ENCODE data around the gene ZFAND3. TPM values are rescaled to one million over a fixed set of nuclear protein-coding genes. Genes with fewer than 3 reads are reported as not detected.

Gene ZFAND3
- polyA plus RNA-seq, 4 donors: 35.9 to 80.4 (median 40.9) TPM

- WGBS, 3 donors: 90 to 92% (median 91%) methylated on average over 9 of the region's 9 CpGs
- no peak overlapping the region for H3K27ac ChIP-seq (ENCODE audit: low read depth in 1 of 3, low read length in 2 of 3)
- no peak for DNase-seq
These were observed 371.9 kb downstream of the ZFAND3 start for GRCh38 chr6:38191418-38191817.

GRCh38 chr6:38192011-38192410 is 372.5 kb downstream of the ZFAND3 start:
- DNase-seq (no peak), FAIRE-seq (no peak)
- Histone ChIP-seq H3K27ac (ENCODE audit: low read depth in 1 of 3, low read length in 2 of 3) (no peak overlapping the region), H3K27me3 (ENCODE audit: control insufficient read depth in 3 of 3, insufficient read depth in 3 of 3, low read length in 3 of 3) (no peaks in the 10 kb centered on the region), H3K36me3 (ENCODE audit: control insufficient read depth in 3 of 3, insufficient read depth in 2 of 3, low read depth in 1 of 3, low read length in 3 of 3) (peaks cover 0 to 17% (median 0%) of the 10 kb centered on the region in 3 donors), H3K9me3 (ENCODE audit: control insufficient read depth in 2 of 2, insufficient read depth in 1 of 2, low read depth in 1 of 2, low read length in 1 of 2) (no peaks in the 10 kb centered on the region), H3K4me3 (ENCODE audit: low read depth in 1 of 3, low read length in 3 of 3) (no peak overlapping the region), H3K4me1 (ENCODE audit: control insufficient read depth in 3 of 3, insufficient read depth in 2 of 3, low read depth in 1 of 3, low read length in 2 of 3) (peaks cover 0 to 5% (median 0%) of the 10 kb centered on the region in 3 donors)
- 86 to 94% (median 86%) methylated on average over 9 of the region's 9 CpGs for WGBS, 3 donors

More at GRCh38 chr6:38191418-38191817, 371.9 kb downstream of the ZFAND3 start:
- no peaks in the 10 kb centered on the region for H3K9me3 ChIP-seq (ENCODE audit: control insufficient read depth in 2 of 2, insufficient read depth in 1 of 2, low read depth in 1 of 2, low read length in 1 of 2)
- peaks cover 0 to 17% (median 0%) of the 10 kb centered on the region in 3 donors for H3K36me3 ChIP-seq (ENCODE audit: control insufficient read depth in 3 of 3, insufficient read depth in 2 of 3, low read depth in 1 of 3, low read length in 3 of 3)
- peaks cover 0 to 5% (median 0%) of the 10 kb centered on the region in 3 donors for H3K4me1 ChIP-seq (ENCODE audit: control insufficient read depth in 3 of 3, insufficient read depth in 2 of 3, low read depth in 1 of 3, low read length in 2 of 3)
- H3K27me3 ChIP-seq (ENCODE audit: control insufficient read depth in 3 of 3, insufficient read depth in 3 of 3, low read length in 3 of 3): no peaks in the 10 kb centered on the region
- no peak for FAIRE-seq
- H3K4me3 ChIP-seq (ENCODE audit: low read depth in 1 of 3, low read length in 3 of 3): no peak overlapping the region

GRCh38 chr6:38192487-38192886 is 373.0 kb downstream of the ZFAND3 start:
- WGBS, 3 donors: 81 to 93% (median 91%) methylated on average over 5 of the region's 5 CpGs
- DNase-seq: no peak
- no peaks in the 10 kb centered on the region for H3K27me3 ChIP-seq (ENCODE audit: control insufficient read depth in 3 of 3, insufficient read depth in 3 of 3, low read length in 3 of 3)
- no peak overlapping the region for H3K4me3 ChIP-seq (ENCODE audit: low read depth in 1 of 3, low read length in 3 of 3)
- no peaks in the 10 kb centered on the region for H3K9me3 ChIP-seq (ENCODE audit: control insufficient read depth in 2 of 2, insufficient read depth in 1 of 2, low read depth in 1 of 2, low read length in 1 of 2)
- peaks cover 0 to 5% (median 0%) of the 10 kb centered on the region in 3 donors for H3K4me1 ChIP-seq (ENCODE audit: control insufficient read depth in 3 of 3, insufficient read depth in 2 of 3, low read depth in 1 of 3, low read length in 2 of 3)
- FAIRE-seq: no peak
- H3K36me3 ChIP-seq (ENCODE audit: control insufficient read depth in 3 of 3, insufficient read depth in 2 of 3, low read depth in 1 of 3, low read length in 3 of 3): peaks cover 0 to 17% (median 0%) of the 10 kb centered on the region in 3 donors
- no peak overlapping the region for H3K27ac ChIP-seq (ENCODE audit: low read depth in 1 of 3, low read length in 2 of 3)

GRCh38 chr6:38193051-38193450 is 373.5 kb downstream of the ZFAND3 start:
- H3K27me3 ChIP-seq (ENCODE audit: control insufficient read depth in 3 of 3, insufficient read depth in 3 of 3, low read length in 3 of 3): no peaks in the 10 kb centered on the region
- peaks cover 0 to 5% (median 0%) of the 10 kb centered on the region in 3 donors for H3K4me1 ChIP-seq (ENCODE audit: control insufficient read depth in 3 of 3, insufficient read depth in 2 of 3, low read depth in 1 of 3, low read length in 2 of 3)
- no peak overlapping the region for H3K27ac ChIP-seq (ENCODE audit: low read depth in 1 of 3, low read length in 2 of 3)
- no peak for DNase-seq
- FAIRE-seq: no peak
- H3K9me3 ChIP-seq (ENCODE audit: control insufficient read depth in 2 of 2, insufficient read depth in 1 of 2, low read depth in 1 of 2, low read length in 1 of 2): no peaks in the 10 kb centered on the region
- peaks cover 0 to 17% (median 0%) of the 10 kb centered on the region in 3 donors for H3K36me3 ChIP-seq (ENCODE audit: control insufficient read depth in 3 of 3, insufficient read depth in 2 of 3, low read depth in 1 of 3, low read length in 3 of 3)
- H3K4me3 ChIP-seq (ENCODE audit: low read depth in 1 of 3, low read length in 3 of 3): no peak overlapping the region
- whole genome bisulfite sequencing, 3 donors: 95 to 98% (median 95%) methylated on average over 7 of the region's 7 CpGs

GRCh38 chr6:38193481-38194281 is 374.2 kb downstream of the ZFAND3 start:
- FAIRE-seq: no peak
- Histone ChIP-seq H3K27me3 (ENCODE audit: control insufficient read depth in 3 of 3, insufficient read depth in 3 of 3, low read length in 3 of 3) (no peaks in the 10 kb centered on the region), H3K9me3 (ENCODE audit: control insufficient read depth in 2 of 2, insufficient read depth in 1 of 2, low read depth in 1 of 2, low read length in 1 of 2) (no peaks in the 10 kb centered on the region), H3K27ac (ENCODE audit: low read depth in 1 of 3, low read length in 2 of 3) (no peak overlapping the region), H3K4me3 (ENCODE audit: low read depth in 1 of 3, low read length in 3 of 3) (no peak overlapping the region), H3K4me1 (ENCODE audit: control insufficient read depth in 3 of 3, insufficient read depth in 2 of 3, low read depth in 1 of 3, low read length in 2 of 3) (peaks cover 0 to 5% (median 0%) of the 10 kb centered on the region in 3 donors), H3K36me3 (ENCODE audit: control insufficient read depth in 3 of 3, insufficient read depth in 2 of 3, low read depth in 1 of 3, low read length in 3 of 3) (peaks cover 0 to 17% (median 0%) of the 10 kb centered on the region in 3 donors)
- no peak for DNase-seq
- 85 to 93% (median 92%) methylated on average over 9 of the region's 9 CpGs for WGBS, 3 donors

GRCh38 chr6:38194282-38194572 is 374.7 kb downstream of the ZFAND3 start:
- 90 to 97% (median 94%) methylated on average over 2 of the region's 2 CpGs for WGBS, 3 donors
- Histone ChIP-seq H3K27ac (ENCODE audit: low read depth in 1 of 3, low read length in 2 of 3) (no peak overlapping the region), H3K27me3 (ENCODE audit: control insufficient read depth in 3 of 3, insufficient read depth in 3 of 3, low read length in 3 of 3) (no peaks in the 10 kb centered on the region), H3K4me1 (ENCODE audit: control insufficient read depth in 3 of 3, insufficient read depth in 2 of 3, low read depth in 1 of 3, low read length in 2 of 3) (peaks cover 0 to 5% (median 0%) of the 10 kb centered on the region in 3 donors), H3K36me3 (ENCODE audit: control insufficient read depth in 3 of 3, insufficient read depth in 2 of 3, low read depth in 1 of 3, low read length in 3 of 3) (peaks cover 0 to 13% (median 0%) of the 10 kb centered on the region in 3 donors), H3K9me3 (ENCODE audit: control insufficient read depth in 2 of 2, insufficient read depth in 1 of 2, low read depth in 1 of 2, low read length in 1 of 2) (no peaks in the 10 kb centered on the region), H3K4me3 (ENCODE audit: low read depth in 1 of 3, low read length in 3 of 3) (no peak overlapping the region)
- DNase-seq: no peak
- no peak for FAIRE-seq

- H3K36me3 ChIP-seq (ENCODE audit: control insufficient read depth in 3 of 3, insufficient read depth in 2 of 3, low read depth in 1 of 3, low read length in 3 of 3): peaks cover 0 to 13% (median 0%) of the 10 kb centered on the region in 3 donors
- no peak overlapping the region for H3K27ac ChIP-seq (ENCODE audit: low read depth in 1 of 3, low read length in 2 of 3)
- H3K4me1 ChIP-seq (ENCODE audit: control insufficient read depth in 3 of 3, insufficient read depth in 2 of 3, low read depth in 1 of 3, low read length in 2 of 3): peaks cover 0 to 5% (median 0%) of the 10 kb centered on the region in 3 donors
- FAIRE-seq (no peak), DNase-seq (no peak)
- no peaks in the 10 kb centered on the region for H3K27me3 ChIP-seq (ENCODE audit: control insufficient read depth in 3 of 3, insufficient read depth in 3 of 3, low read length in 3 of 3)
- no peaks in the 10 kb centered on the region for H3K9me3 ChIP-seq (ENCODE audit: control insufficient read depth in 2 of 2, insufficient read depth in 1 of 2, low read depth in 1 of 2, low read length in 1 of 2)
- no peak overlapping the region for H3K4me3 ChIP-seq (ENCODE audit: low read depth in 1 of 3, low read length in 3 of 3)
- 85 to 91% (median 89%) methylated on average over 7 of the region's 7 CpGs for WGBS, 3 donors
These were observed 375.1 kb downstream of the ZFAND3 start for GRCh38 chr6:38194589-38194988.

GRCh38 chr6:38195113-38195635 is 375.6 kb downstream of the ZFAND3 start:
- no peaks in the 10 kb centered on the region for H3K27me3 ChIP-seq (ENCODE audit: control insufficient read depth in 3 of 3, insufficient read depth in 3 of 3, low read length in 3 of 3)
- WGBS, 3 donors: 90 to 95% (median 91%) methylated on average over 5 of the region's 5 CpGs
- H3K4me3 ChIP-seq (ENCODE audit: low read depth in 1 of 3, low read length in 3 of 3): no peak overlapping the region
- FAIRE-seq: no peak
- H3K4me1 ChIP-seq (ENCODE audit: control insufficient read depth in 3 of 3, insufficient read depth in 2 of 3, low read depth in 1 of 3, low read length in 2 of 3): peaks cover 0 to 5% (median 0%) of the 10 kb centered on the region in 3 donors
- no peak overlapping the region for H3K27ac ChIP-seq (ENCODE audit: low read depth in 1 of 3, low read length in 2 of 3)
- H3K36me3 ChIP-seq (ENCODE audit: control insufficient read depth in 3 of 3, insufficient read depth in 2 of 3, low read depth in 1 of 3, low read length in 3 of 3): peaks cover 0 to 13% (median 0%) of the 10 kb centered on the region in 3 donors
- DNase-seq: no peak
- H3K9me3 ChIP-seq (ENCODE audit: control insufficient read depth in 2 of 2, insufficient read depth in 1 of 2, low read depth in 1 of 2, low read length in 1 of 2): no peaks in the 10 kb centered on the region
